Loucy (cell line): ENCODE results near the gene MED26.
A peak's percentile ranks its signal among the peaks of the same experiment; 100 is the strongest.

Experiments
- H2AFZ ChIP-seq: fragments of 200-600 bp; sonication (generic); 2 replicates; pipeline ENCODE4 v1.6.0; 2016; ENCODE audit warnings: antibody characterized with exemption, mild to moderate bottlenecking, low read length, moderate library complexity
- H3F3A ChIP-seq: fragments of 200-600 bp; 2 replicates; pipeline ENCODE4 v1.6.0; 2016; ENCODE audit warnings: antibody characterized with exemption, low read depth, mild to moderate bottlenecking
- H3K27me3 ChIP-seq: fragments of 200-600 bp; sonication (generic); 2 replicates; pipeline ENCODE4 v1.6.1; 2014; ENCODE audit warnings: low read length, mild to moderate bottlenecking; ENCODE audit not compliant: insufficient read depth, poor library complexity, severe bottlenecking
- H3K36me3 ChIP-seq: fragments of 200-600 bp; sonication (generic); 2 replicates; pipeline ENCODE4 v1.6.1; 2016; ENCODE audit warnings: low read length; ENCODE audit not compliant: insufficient read depth
- H3K4me1 ChIP-seq: fragments of 200-600 bp; sonication (generic); 2 replicates; pipeline ENCODE4 v1.5.1; 2014; ENCODE audit warnings: low read length, mild to moderate bottlenecking; ENCODE audit not compliant: insufficient read depth, poor library complexity, severe bottlenecking
- H3K4me2 ChIP-seq: fragments of 200-600 bp; sonication (generic); 2 replicates; pipeline ENCODE4 v1.6.0; 2014; ENCODE audit warnings: antibody characterized with exemption, low read length, low read depth, mild to moderate bottlenecking; ENCODE audit not compliant: poor library complexity, severe bottlenecking
- H3K4me3 ChIP-seq: fragments of 200-600 bp; sonication (generic); 2 replicates; pipeline ENCODE4 v1.5.1; 2014; ENCODE audit warnings: low read length, mild to moderate bottlenecking, mixed read lengths; ENCODE audit not compliant: poor library complexity, severe bottlenecking
- H3K79me2 ChIP-seq: fragments of 200-600 bp; sonication (generic); 2 replicates; pipeline ENCODE4 v1.6.1; 2014; ENCODE audit warnings: low read length; ENCODE audit not compliant: insufficient read depth
- H3K9ac ChIP-seq: fragments of 200-600 bp; sonication (generic); 2 replicates; pipeline ENCODE4 v1.6.0; 2014; ENCODE audit warnings: mild to moderate bottlenecking, low read depth, low read length, moderate library complexity; ENCODE audit not compliant: poor library complexity, severe bottlenecking
- H3K9me2 ChIP-seq: fragments of 200-600 bp; sonication (generic); replicated peaks from 2 replicates; pipeline ENCODE4 v1.6.1; 2016; ENCODE audit warnings: low read depth, low read length, mixed read lengths
- H3K9me3 ChIP-seq: fragments of 200-600 bp; sonication (generic); 2 replicates; pipeline ENCODE4 v1.6.1; 2014; ENCODE audit warnings: mild to moderate bottlenecking, antibody characterized with exemption, low read length, low read depth; ENCODE audit not compliant: insufficient read depth
- H4K20me1 ChIP-seq: fragments of 200-600 bp; sonication (generic); 2 replicates; pipeline ENCODE4 v1.6.0; 2014; ENCODE audit warnings: antibody characterized with exemption, low read length, mild to moderate bottlenecking; ENCODE audit not compliant: insufficient read depth, poor library complexity, severe bottlenecking
- CTCF ChIP-seq: fragments of 200-600 bp; sonication (generic); conservative IDR thresholded peaks from 2 replicates; pipeline ENCODE4 v1.5.1; 2014; ENCODE audit warnings: mild to moderate bottlenecking, antibody characterized with exemption, low read length
- EZH2phosphoT487 ChIP-seq: fragments of 200-600 bp; IDR thresholded peaks from 2 replicates; pipeline ENCODE4 v1.6.1; 2018; ENCODE audit warnings: antibody characterized with exemption, mild to moderate bottlenecking, moderate library complexity, borderline replicate concordance

Gene MED26

DNA sequence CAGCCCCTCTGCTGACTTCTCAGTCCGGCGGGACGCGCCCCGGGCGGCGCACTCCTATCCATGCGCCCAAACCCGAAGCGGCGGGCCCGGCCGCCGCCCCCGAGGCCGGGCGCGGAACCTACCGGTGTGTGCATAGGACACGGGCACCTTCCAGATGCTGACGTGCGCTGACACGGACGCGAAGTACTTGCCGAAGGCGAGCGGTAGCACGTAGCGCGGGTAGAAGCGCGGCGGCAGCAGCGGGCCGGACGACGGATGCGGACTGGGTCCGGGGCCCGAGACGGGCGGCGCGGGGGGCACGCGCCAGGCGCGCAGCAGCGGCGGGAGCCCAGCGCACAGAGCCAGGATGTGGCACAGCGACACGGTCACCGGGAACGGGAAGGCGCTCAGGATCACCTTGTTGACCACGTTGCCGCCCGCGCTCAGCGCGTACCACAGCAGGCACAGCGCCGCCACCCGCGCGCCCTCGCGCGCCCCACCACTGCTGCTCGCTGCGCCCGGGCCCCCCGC lies 56.1 kb downstream of the MED26 start:
- Histone ChIP-seq H3K9me3 (no peaks in the 10 kb centered on the region), H3K4me2 (peak overlapping the region; percentile 88), H3K4me3 (peak overlapping the region; percentile 89), H2AFZ (peak overlapping the region; percentile 87; the same call in 1 of the 2 replicates), H3K36me3 (peaks cover 35% of the 10 kb centered on the region; the same call in 1 of the 2 replicates), H3K4me1 (peaks cover 42% of the 10 kb centered on the region), H4K20me1 (peaks cover 28% of the 10 kb centered on the region), H3K9me2 (no peaks in the 10 kb centered on the region), H3F3A (peaks cover 7% of the 10 kb centered on the region), H3K9ac (peak overlapping the region; percentile 78), H3K27me3 (no peaks in the 10 kb centered on the region), H3K79me2 (peaks cover 92% of the 10 kb centered on the region)
- no peak for TF ChIP-seq CTCF
- TF ChIP-seq EZH2phosphoT487 = no peak

GRCh38 chr19:16571283-16571682 lies 56.7 kb downstream of the MED26 start:
- TF ChIP-seq EZH2phosphoT487 = no peak
- TF ChIP-seq CTCF = no peak
- peaks cover 30% of the 10 kb centered on the region; the same call in 1 of the 2 replicates for H3K36me3 ChIP-seq
- H2AFZ ChIP-seq = no peak overlapping the region; the same call in 1 of the 2 replicates
- peak overlapping the region; percentile 89 for H3K4me3 ChIP-seq
- peaks cover 86% of the 10 kb centered on the region for H3K79me2 ChIP-seq
- peaks cover 48% of the 10 kb centered on the region for H3K4me1 ChIP-seq
- peaks cover 13% of the 10 kb centered on the region for H3F3A ChIP-seq
- H3K9me3 ChIP-seq = no peaks in the 10 kb centered on the region
- H3K27me3 ChIP-seq = no peaks in the 10 kb centered on the region
- peak overlapping the region; percentile 78 for H3K9ac ChIP-seq
- H3K9me2 ChIP-seq = no peaks in the 10 kb centered on the region
- H3K4me2 ChIP-seq = peak overlapping the region; percentile 88
- H4K20me1 ChIP-seq = peaks cover 28% of the 10 kb centered on the region

GRCh38 chr19:16569609-16570320 lies 58.2 kb downstream of the MED26 start:
- Histone ChIP-seq H3K9me2 (no peaks in the 10 kb centered on the region), H3K4me1 (peaks cover 55% of the 10 kb centered on the region), H3F3A (peaks cover 16% of the 10 kb centered on the region), H3K79me2 (peaks cover 75% of the 10 kb centered on the region), H2AFZ (no peak overlapping the region), H3K36me3 (peaks cover 18% of the 10 kb centered on the region; the same call in 1 of the 2 replicates), H3K27me3 (no peaks in the 10 kb centered on the region), H3K9ac (peak overlapping the region; percentile 13), H3K4me3 (peak overlapping the region; percentile 89), H3K4me2 (peak overlapping the region; percentile 88), H4K20me1 (peaks cover 25% of the 10 kb centered on the region), H3K9me3 (no peaks in the 10 kb centered on the region)
- TF ChIP-seq CTCF (no peak), EZH2phosphoT487 (no peak)
